WTC11 (cell line): ENCODE results near the gene LRRC31.

Source experiments
- AFF4 ChIP-seq: sonication (generic); formaldehyde crosslinking; IDR thresholded peaks from 2 replicates; pipeline ENCODE4 v1.8.1; 2023; ENCODE audit warnings: mild to moderate bottlenecking, missing genetic modification reagents, borderline replicate concordance
- ATF6 ChIP-seq: sonication (generic); formaldehyde crosslinking; IDR thresholded peaks from 2 replicates; pipeline ENCODE4 v1.8.1; 2023; ENCODE audit warnings: mild to moderate bottlenecking, missing genetic modification reagents
- CTCF ChIP-seq: fragments of 200-600 bp; IDR thresholded peaks from 2 replicates; pipeline ENCODE4 v1.8.0; 2022; ENCODE audit warnings: antibody characterized with exemption
- E2F4 ChIP-seq: sonication (generic); formaldehyde crosslinking; IDR thresholded peaks from 2 replicates; pipeline ENCODE4 v1.8.1; 2022; ENCODE audit warnings: low read depth, mild to moderate bottlenecking, moderate library complexity, missing genetic modification reagents, borderline replicate concordance
- ESRRA ChIP-seq: sonication (generic); formaldehyde crosslinking; IDR thresholded peaks from 2 replicates; pipeline ENCODE4 v1.8.1; 2022; ENCODE audit warnings: mild to moderate bottlenecking, missing genetic modification reagents, borderline replicate concordance
- ETV6 ChIP-seq: sonication (generic); formaldehyde crosslinking; IDR thresholded peaks from 2 replicates; pipeline ENCODE4 v1.8.1; 2022; ENCODE audit warnings: mild to moderate bottlenecking, missing genetic modification reagents
- KAT7 ChIP-seq: sonication (generic); formaldehyde crosslinking; IDR thresholded peaks from 2 replicates; pipeline ENCODE4 v1.8.1; 2023; ENCODE audit warnings: missing genetic modification reagents, mild to moderate bottlenecking, borderline replicate concordance
- MXD4 ChIP-seq: fragments of 250-450 bp; sonication (Bioruptor Pico); IDR thresholded peaks from 2 replicates; pipeline ENCODE4 v1.8.0; 2021; ENCODE audit warnings: mild to moderate bottlenecking, moderate library complexity, borderline replicate concordance
- NFE2L1 ChIP-seq: sonication (generic); formaldehyde crosslinking; IDR thresholded peaks from 2 replicates; pipeline ENCODE4 v1.8.1; 2023; ENCODE audit warnings: missing genetic modification reagents
- NR3C1 ChIP-seq: sonication (generic); formaldehyde crosslinking; conservative IDR thresholded peaks from 2 replicates; pipeline ENCODE4 v1.8.1; 2023; ENCODE audit warnings: low read depth, mild to moderate bottlenecking, missing genetic modification reagents
- TEAD4 ChIP-seq: sonication (generic); formaldehyde crosslinking; IDR thresholded peaks from 2 replicates; pipeline ENCODE4 v1.8.0; 2022; ENCODE audit warnings: mild to moderate bottlenecking, missing genetic modification reagents
- USF2 ChIP-seq: sonication (generic); formaldehyde crosslinking; IDR thresholded peaks from 2 replicates; pipeline ENCODE4 v1.8.1; 2023; ENCODE audit warnings: mild to moderate bottlenecking, missing genetic modification reagents, moderate library complexity
- TF ChIP-seq, protein P1 (sequence below): sonication (generic); formaldehyde crosslinking; IDR thresholded peaks from 2 replicates; pipeline ENCODE4 v1.8.1; 2022; ENCODE audit warnings: mild to moderate bottlenecking, moderate library complexity, missing genetic modification reagents

GRCh38 chr3:169886671-169887070 lies 16.9 kb upstream of the LRRC31 start:
- TF ChIP-seq USF2 (CRISPR knock-in tag) (no peak), TEAD4 (CRISPR knock-in tag) (no peak), MXD4 (CRISPR knock-in tag) (no peak), CTCF (no peak), NR3C1 (CRISPR knock-in tag) (no peak), ETV6 (CRISPR knock-in tag) (no peak), KAT7 (CRISPR knock-in tag) (no peak), ESRRA (CRISPR knock-in tag) (no peak), E2F4 (CRISPR knock-in tag) (no peak), ATF6 (CRISPR knock-in tag) (no peak), AFF4 (CRISPR knock-in tag) (no peak), NFE2L1 (CRISPR knock-in tag) (no peak)
- TF ChIP-seq, protein P1, sequence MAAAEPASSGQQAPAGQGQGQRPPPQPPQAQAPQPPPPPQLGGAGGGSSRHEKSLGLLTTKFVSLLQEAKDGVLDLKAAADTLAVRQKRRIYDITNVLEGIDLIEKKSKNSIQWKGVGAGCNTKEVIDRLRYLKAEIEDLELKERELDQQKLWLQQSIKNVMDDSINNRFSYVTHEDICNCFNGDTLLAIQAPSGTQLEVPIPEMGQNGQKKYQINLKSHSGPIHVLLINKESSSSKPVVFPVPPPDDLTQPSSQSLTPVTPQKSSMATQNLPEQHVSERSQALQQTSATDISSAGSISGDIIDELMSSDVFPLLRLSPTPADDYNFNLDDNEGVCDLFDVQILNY = no peak
